Caco-2 (cell line): ENCODE data around the gene COMMD7. TPM values are rescaled to one million over a fixed set of nuclear protein-coding genes. Genes with fewer than 3 reads are reported as not detected.
"Not testable (repeated sequence)": the region's sequence is repeated elsewhere in the genome, so short reads cannot be mapped to it uniquely, and the experiment has no call there.

Experiments used
- BruUV-seq: library from RNA; stranded (reverse); fragments of 400-500 nt; replicated peaks from 2 replicates; lab custom pipeline; 2021; lab: Mats Ljungman, UMichigan
- CTCF ChIA-PET: fragments of 300-600 bp; sonication (Branson Sonifier 250); formaldehyde crosslinking; loops from one replicate; lab custom pipeline; 2022; ENCODE audit warnings: antibody characterized with exemption; lab: Charles Lee
- POLR2A ChIA-PET: fragments of 300-600 bp; sonication (Branson Sonifier 250); formaldehyde crosslinking; loops from one replicate; lab custom pipeline; 2022; ENCODE audit warnings: antibody characterized with exemption; lab: Charles Lee
- DNase-seq, 2 experiments: peaks; one replicate each; pipeline versions ENCODE4 v3.0.0 to v3.0.0-alpha.2; 2020 to 2022
- H3K27me3 ChIP-seq: replicated peaks from 2 replicates; pipeline ENCODE4 v1.6.0; 2011; ENCODE audit warnings: low read length; ENCODE audit not compliant: control insufficient read depth, insufficient read depth
- H3K36me3 ChIP-seq: 2 replicates; pipeline ENCODE4 v1.5.1; 2011; ENCODE audit warnings: low read length; ENCODE audit not compliant: control insufficient read depth, insufficient read depth
- H3K4me1 ChIP-seq: fragments of 250-450 bp; sonication (Bioruptor Pico); 2 replicates; pipeline ENCODE4 v1.5.1; 2020; ENCODE audit warnings: mild to moderate bottlenecking
- H3K4me3 ChIP-seq: 2 replicates; pipeline ENCODE4 v1.5.1; 2011; ENCODE audit warnings: low read depth, mild to moderate bottlenecking, control low read depth, low read length
- H3K9me3 ChIP-seq: fragments of 250-450 bp; sonication (Bioruptor Pico); 2 replicates; pipeline ENCODE4 v1.5.1; 2020; ENCODE audit warnings: mild to moderate bottlenecking, moderate library complexity
- H3K27ac Mint-ChIP-seq: one replicate; pipeline ENCODE4 v1.8.0; 2022; ENCODE audit warnings: mixed read lengths; ENCODE audit not compliant: unreplicated experiment
- H3K27me3 Mint-ChIP-seq: one replicate; pipeline ENCODE4 v1.8.0; 2022; ENCODE audit warnings: mixed read lengths; ENCODE audit not compliant: insufficient read depth, unreplicated experiment
- H3K36me3 Mint-ChIP-seq: one replicate; pipeline ENCODE4 v1.8.0; 2022; ENCODE audit warnings: mild to moderate bottlenecking, mixed read lengths; ENCODE audit not compliant: insufficient read depth, unreplicated experiment
- H3K4me1 Mint-ChIP-seq: one replicate; pipeline ENCODE4 v1.8.0; 2022; ENCODE audit warnings: low read depth, mixed read lengths; ENCODE audit not compliant: unreplicated experiment
- H3K4me3 Mint-ChIP-seq: one replicate; pipeline ENCODE4 v1.8.0; 2022; ENCODE audit warnings: mild to moderate bottlenecking, moderate library complexity, mixed read lengths; ENCODE audit not compliant: unreplicated experiment
- H3K9me3 Mint-ChIP-seq: one replicate; pipeline ENCODE4 v1.8.0; 2022; ENCODE audit warnings: mixed read lengths; ENCODE audit not compliant: unreplicated experiment
- CTCF ChIP-seq, 2 experiments: fragments of 200-600 bp in 1 of 2; IDR thresholded peaks; 1 replicate in 1 of 2; 2 replicates in 1 of 2; pipeline versions ENCODE4 v1.5.1 to v1.8.0; 2011 to 2022; ENCODE audit warnings: antibody characterized with exemption in 1 of 2, control low read depth in 1 of 2, inconsistent platforms in 1 of 2, low read depth in 1 of 2, low read length in 1 of 2, mild to moderate bottlenecking in 1 of 2, moderate library complexity in 1 of 2; ENCODE audit not compliant: insufficient read depth in 1 of 2, severe bottlenecking in 1 of 2, unreplicated experiment in 1 of 2
- intact Hi-C: fragments of 100-400 bp; cut with micrococcal nuclease; formaldehyde crosslinking; loops from one replicate; pipeline ENCODE4 v1.10.0; 2022; ENCODE audit not compliant: unreplicated experiment
- total RNA-seq: library from RNA; stranded (reverse); gene quantifications from 2 replicates; pipeline ENCODE4 v1.2.3, GENCODE V29; 2022

Gene COMMD7
- total RNA-seq, 1 experiment from 2014 or later = 160 TPM

DNA sequence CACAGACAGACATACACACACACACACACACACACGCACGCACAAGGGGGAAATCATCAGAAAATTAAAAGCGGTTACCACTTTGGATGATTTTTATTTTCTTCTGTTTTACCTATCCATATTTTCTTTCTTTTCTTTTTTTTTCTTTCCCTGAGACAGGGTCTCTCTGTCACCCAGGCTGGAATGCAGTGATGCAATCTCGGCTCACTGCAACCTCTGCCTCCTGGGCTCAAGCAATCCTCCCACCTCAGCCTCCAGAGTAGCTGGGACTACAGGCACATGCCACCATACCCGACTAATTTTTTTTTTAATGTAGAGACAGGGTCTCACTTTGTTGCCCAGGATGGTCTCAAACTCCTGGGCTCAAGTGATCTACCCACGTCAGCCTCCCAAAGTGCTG is 14.8 kb downstream of the COMMD7 start:
- peak in 1 of 2 experiments; percentile 46 for DNase-seq
- H3K4me3 Mint-ChIP-seq, H3K9me3 Mint-ChIP-seq, H3K9me3 ChIP-seq, H3K36me3 ChIP-seq, H3K27me3 ChIP-seq, H3K27me3 Mint-ChIP-seq, intact Hi-C loops, BruUV-seq, H3K4me3 ChIP-seq, POLR2A ChIA-PET: not testable (repeated sequence)
- H3K4me1 Mint-ChIP-seq = peaks cover 53% of the 10 kb centered on the region
- CTCF ChIA-PET = interaction anchor here (0.5 kb wide), 1 partner anchor 54 kb away, joined by 3 read pairs; no protein-coding TSS in a partner anchor
- peaks cover 50% of the 10 kb centered on the region for H3K4me1 ChIP-seq
- peak overlapping the region; percentile 88 for H3K27ac Mint-ChIP-seq
- peaks cover 85% of the 10 kb centered on the region for H3K36me3 Mint-ChIP-seq

DNA sequence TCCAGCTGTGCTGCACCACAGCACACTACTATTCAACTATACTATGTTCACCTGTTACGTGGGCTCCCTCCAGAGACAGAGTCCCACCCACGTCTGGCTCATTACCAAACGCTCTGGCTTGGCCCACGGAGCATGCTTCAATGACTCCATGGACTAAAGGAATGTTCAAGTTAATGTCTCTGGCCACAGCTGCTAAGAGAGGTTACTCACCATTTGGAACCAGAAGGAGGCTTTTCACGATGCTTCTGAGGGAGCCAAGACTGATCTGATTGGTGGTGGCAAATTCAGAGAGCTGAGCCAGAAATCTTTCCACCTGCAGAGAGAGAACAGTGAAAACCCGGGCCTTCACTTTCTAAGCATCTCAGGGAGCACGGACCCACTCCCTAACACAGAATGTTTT is 15.6 kb downstream of the COMMD7 start:
- Histone ChIP-seq H3K36me3 (peaks cover 2% of the 10 kb centered on the region), H3K9me3 (peaks cover 5% of the 10 kb centered on the region; the same call in 1 of the 2 replicates), H3K27me3 (no peaks in the 10 kb centered on the region), H3K4me3 (no peak overlapping the region), H3K4me1 (peaks cover 43% of the 10 kb centered on the region)
- ChIA-PET POLR2A (no interaction called here), CTCF (interaction anchor here (0.5 to 1.5 kb wide), 2 partner anchors 51 to 53 kb away, joined by 3 to 4 read pairs; no protein-coding TSS in a partner anchor)
- Mint-ChIP-seq H3K9me3 (no peaks in the 10 kb centered on the region), H3K4me3 (no peak overlapping the region), H3K36me3 (peaks cover 81% of the 10 kb centered on the region), H3K4me1 (peaks cover 48% of the 10 kb centered on the region), H3K27me3 (no peaks in the 10 kb centered on the region), H3K27ac (peak overlapping the region; percentile 88)
- no peak for TF ChIP-seq CTCF (IDR thresholded peaks at IDR 0.05; ENCODE audit: insufficient read depth in 1 of 2, low read depth in 1 of 2, low read length in 1 of 2, severe bottlenecking in 1 of 2, unreplicated experiment in 1 of 2)
- BruUV-seq = no TSS peak
- intact Hi-C loops = no loop called here
- DNase-seq = no peak

- peaks cover 10% of the 10 kb centered on the region for H3K4me1 Mint-ChIP-seq
- CTCF ChIA-PET = interaction anchor here (1.4 kb wide), 1 partner anchor 60 kb away, joined by 7 read pairs; no protein-coding TSS in a partner anchor
Observed at GRCh38 chr20:32718749-32719348, 24.4 kb downstream of the COMMD7 start.

More at GRCh38 chr20:32718749-32719348, 24.4 kb downstream of the COMMD7 start:
- Mint-ChIP-seq H3K27ac (peak overlapping the region; percentile 65), H3K9me3 (no peaks in the 10 kb centered on the region), H3K27me3 (no peaks in the 10 kb centered on the region), H3K4me3 (peak overlapping the region; percentile 3), H3K36me3 (peaks cover 67% of the 10 kb centered on the region)
- Histone ChIP-seq H3K9me3 (no peaks in the 10 kb centered on the region), H3K27me3 (no peaks in the 10 kb centered on the region), H3K4me3 (no peak overlapping the region), H3K36me3 (no peaks in the 10 kb centered on the region), H3K4me1 (peaks cover 23% of the 10 kb centered on the region)
- peak; percentile 70 for DNase-seq
- POLR2A ChIA-PET = interaction anchor here (0.6 to 1.3 kb wide), 3 partner anchors 44 to 101 kb away, joined by 3 to 4 read pairs (median 3); no protein-coding TSS in a partner anchor
- intact Hi-C loops = loop anchor here (2.0 kb wide), 1 partner anchor 44 kb away; no protein-coding TSS in a partner anchor
- no peak for TF ChIP-seq CTCF (IDR thresholded peaks at IDR 0.05; ENCODE audit: insufficient read depth in 1 of 2, low read depth in 1 of 2, low read length in 1 of 2, severe bottlenecking in 1 of 2, unreplicated experiment in 1 of 2)
- BruUV-seq = TSS peak; percentile 23
